Upper lobe of left lung (tissue), 4 donors: ENCODE measurements around the gene MAD1L1.

Source experiments
- POLR2A ChIP-seq, 4 donors: fragments of 450-650 bp; IDR thresholded peaks; one replicate each; pipeline ENCODE4 v1.5.1; 2016 to 2017; ENCODE audit warnings: antibody characterized with exemption in 4 of 4, mild to moderate bottlenecking in 2 of 4
- POLR2AphosphoS5 ChIP-seq, 2 donors: sonication (generic); formaldehyde crosslinking; IDR thresholded peaks; one replicate each; pipeline ENCODE4 v1.5.1; 2017; ENCODE audit warnings: antibody characterized with exemption in 2 of 2
- TF ChIP-seq, protein P1 (sequence below), 6 experiments: fragments of 450-650 bp in 4 of 6; fragments of 200-600 bp in 2 of 6; sonication (generic) in 2 of 6; IDR thresholded peaks; one replicate each; pipeline ENCODE4 v1.5.1; 2016 to 2019; ENCODE audit warnings: antibody characterized with exemption in 6 of 6

DNA sequence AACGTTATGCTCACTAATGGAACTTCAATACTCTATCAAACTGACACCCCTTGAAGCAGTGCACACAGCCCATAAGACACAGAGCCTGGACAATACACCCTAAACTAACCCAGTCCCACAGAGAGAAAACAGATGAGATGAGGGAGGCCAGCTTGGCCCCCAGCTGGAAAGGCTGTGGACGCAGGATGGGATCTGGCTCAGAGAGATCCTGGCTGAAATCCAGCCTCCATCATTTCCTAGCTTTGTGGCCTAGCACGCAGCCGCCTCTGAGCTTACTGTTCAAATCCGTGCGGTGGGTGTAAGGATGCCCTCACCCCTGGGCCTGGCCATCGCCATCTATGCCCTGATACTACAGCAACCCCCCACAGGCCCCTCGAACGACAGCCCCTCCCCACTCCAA lies 48.8 kb upstream of the MAD1L1 start:
- TF ChIP-seq, protein P1, sequence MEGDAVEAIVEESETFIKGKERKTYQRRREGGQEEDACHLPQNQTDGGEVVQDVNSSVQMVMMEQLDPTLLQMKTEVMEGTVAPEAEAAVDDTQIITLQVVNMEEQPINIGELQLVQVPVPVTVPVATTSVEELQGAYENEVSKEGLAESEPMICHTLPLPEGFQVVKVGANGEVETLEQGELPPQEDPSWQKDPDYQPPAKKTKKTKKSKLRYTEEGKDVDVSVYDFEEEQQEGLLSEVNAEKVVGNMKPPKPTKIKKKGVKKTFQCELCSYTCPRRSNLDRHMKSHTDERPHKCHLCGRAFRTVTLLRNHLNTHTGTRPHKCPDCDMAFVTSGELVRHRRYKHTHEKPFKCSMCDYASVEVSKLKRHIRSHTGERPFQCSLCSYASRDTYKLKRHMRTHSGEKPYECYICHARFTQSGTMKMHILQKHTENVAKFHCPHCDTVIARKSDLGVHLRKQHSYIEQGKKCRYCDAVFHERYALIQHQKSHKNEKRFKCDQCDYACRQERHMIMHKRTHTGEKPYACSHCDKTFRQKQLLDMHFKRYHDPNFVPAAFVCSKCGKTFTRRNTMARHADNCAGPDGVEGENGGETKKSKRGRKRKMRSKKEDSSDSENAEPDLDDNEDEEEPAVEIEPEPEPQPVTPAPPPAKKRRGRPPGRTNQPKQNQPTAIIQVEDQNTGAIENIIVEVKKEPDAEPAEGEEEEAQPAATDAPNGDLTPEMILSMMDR (IDR thresholded peaks at IDR 0.05): no peak
- TF ChIP-seq POLR2A (IDR thresholded peaks at IDR 0.05) (no peak), POLR2AphosphoS5 (IDR thresholded peaks at IDR 0.05) (no peak)
